Skeletal muscle tissue (tissue), 4 donors: Measurements from ENCODE around the gene PLRG1. TPM values are rescaled to one million over a fixed set of nuclear protein-coding genes. Genes with fewer than 3 reads are reported as not detected.

Experiments used
- H3K27ac ChIP-seq: one replicate; pipeline ENCODE4 v1.7.0; 2013; ENCODE audit warnings: mild to moderate bottlenecking, low read depth, low read length, inconsistent platforms
- H3K27me3 ChIP-seq, 3 donors: one replicate each; pipeline ENCODE4 v1.7.0; 2013; ENCODE audit warnings: low read length in 3 of 3; ENCODE audit not compliant: control insufficient read depth in 3 of 3, insufficient read depth in 3 of 3
- H3K36me3 ChIP-seq, 3 donors: one replicate each; pipeline ENCODE4 v1.7.0; 2013; ENCODE audit warnings: low read length in 3 of 3; ENCODE audit not compliant: control insufficient read depth in 3 of 3, insufficient read depth in 3 of 3
- H3K4me1 ChIP-seq, 3 donors: one replicate each; pipeline ENCODE4 v1.7.0; 2013; ENCODE audit warnings: low read length in 3 of 3, mild to moderate bottlenecking in 3 of 3; ENCODE audit not compliant: control insufficient read depth in 3 of 3, insufficient read depth in 3 of 3
- H3K4me3 ChIP-seq, 3 donors: one replicate each; pipeline ENCODE4 v1.7.0; 2013; ENCODE audit warnings: low read length in 3 of 3
- H3K9ac ChIP-seq, 3 donors: one replicate each; pipeline ENCODE4 v1.7.0; 2013; ENCODE audit warnings: low read length in 3 of 3, mild to moderate bottlenecking in 3 of 3, moderate library complexity in 2 of 3, low read depth in 1 of 3
- H3K9me3 ChIP-seq, 3 donors: one replicate each; pipeline ENCODE4 v1.7.0; 2013; ENCODE audit warnings: low read length in 3 of 3; ENCODE audit not compliant: control insufficient read depth in 3 of 3
- total RNA-seq: library from RNA; depleted of rRNA; stranded (reverse); fragments of >200 nt; gene quantifications from one replicate; pipeline ENCODE4 v1.2.3, GENCODE V29; 2014
- donor health status: Osteomylitis.

PLRG1 gene
- total RNA-seq, 1 donor from 2014 or later: 39.7 TPM

DNA sequence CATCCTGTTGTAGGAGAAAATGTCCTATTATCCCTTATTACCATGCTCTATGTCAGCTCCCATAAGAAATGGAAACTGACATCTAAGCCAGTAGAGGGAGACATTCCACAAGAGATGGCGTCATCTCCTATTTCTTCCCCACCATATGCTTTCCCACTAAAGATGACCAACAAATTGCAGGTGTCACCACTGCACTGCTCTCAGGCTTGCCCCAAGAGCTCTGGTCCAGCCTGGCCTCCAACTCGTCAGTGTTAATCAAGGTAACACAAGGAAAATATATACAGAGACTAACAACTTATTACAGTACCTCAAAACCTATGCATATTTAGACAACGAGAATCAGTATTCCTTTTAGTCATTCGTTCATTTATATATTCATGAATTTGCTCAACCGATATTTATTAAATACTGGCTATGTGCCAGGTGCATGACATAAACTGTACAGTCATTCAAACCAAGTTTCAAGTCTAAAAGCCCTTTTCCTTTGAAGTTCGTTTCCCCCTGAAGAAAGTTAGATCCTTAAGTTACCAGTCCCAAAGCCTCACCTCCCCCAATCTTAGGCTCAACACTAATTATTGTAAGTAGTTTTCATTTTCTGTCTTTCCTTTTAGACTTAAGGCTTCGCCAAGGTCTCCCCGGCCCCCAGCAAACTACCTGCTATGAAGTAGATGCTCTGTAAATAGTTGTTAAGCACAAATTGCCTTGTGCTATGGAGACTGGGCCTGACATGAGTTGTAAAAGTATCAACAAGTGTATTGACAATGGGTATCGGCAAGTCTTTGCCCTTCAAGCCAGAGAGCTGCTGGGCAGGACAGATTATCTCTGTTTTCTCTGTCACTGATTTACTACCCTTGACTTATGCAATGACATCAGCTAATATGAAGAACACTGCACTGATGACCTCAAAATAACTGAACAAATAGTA lies 9.6 kb upstream of the PLRG1 start:
- H3K4me1 ChIP-seq: no peaks in the 10 kb centered on the region
- no peak overlapping the region for H3K27ac ChIP-seq
- H3K36me3 ChIP-seq: no peaks in the 10 kb centered on the region
- no peak overlapping the region for H3K9ac ChIP-seq
- H3K9me3 ChIP-seq: no peaks in the 10 kb centered on the region
- H3K27me3 ChIP-seq: no peaks in the 10 kb centered on the region
- no peak overlapping the region for H3K4me3 ChIP-seq

- H3K27ac ChIP-seq: no peak overlapping the region
- no peak overlapping the region for H3K4me3 ChIP-seq
- H3K9me3 ChIP-seq: no peaks in the 10 kb centered on the region
- no peak overlapping the region for H3K9ac ChIP-seq
- H3K4me1 ChIP-seq: no peaks in the 10 kb centered on the region
- no peaks in the 10 kb centered on the region for H3K36me3 ChIP-seq
- H3K27me3 ChIP-seq: no peaks in the 10 kb centered on the region
Observed at GRCh38 chr4:154559141-154559493, 8.9 kb upstream of the PLRG1 start.

- no peaks in the 10 kb centered on the region for H3K27me3 ChIP-seq
- H3K36me3 ChIP-seq: peaks cover 0 to 1% (median under 1%) of the 10 kb centered on the region in 3 donors
- no peak overlapping the region for H3K27ac ChIP-seq
- H3K9ac ChIP-seq: peak overlapping the region in 1 of 3 donors; percentile 8
- no peak overlapping the region for H3K4me3 ChIP-seq
- H3K4me1 ChIP-seq: peaks cover 6 to 14% (median 13%) of the 10 kb centered on the region in 3 donors
- H3K9me3 ChIP-seq: no peaks in the 10 kb centered on the region
Observed at GRCh38 chr4:154551872-154552686, 1.9 kb upstream of the PLRG1 start.

GRCh38 chr4:154545689-154546088 lies 4.5 kb downstream of the PLRG1 start:
- no peak overlapping the region for H3K27ac ChIP-seq
- H3K4me3 ChIP-seq: no peak overlapping the region
- no peak overlapping the region for H3K9ac ChIP-seq
- H3K4me1 ChIP-seq: peaks cover 6 to 14% (median 13%) of the 10 kb centered on the region in 3 donors
- peaks cover 24 to 54% (median 51%) of the 10 kb centered on the region in 3 donors for H3K36me3 ChIP-seq
- H3K9me3 ChIP-seq: no peaks in the 10 kb centered on the region
- no peaks in the 10 kb centered on the region for H3K27me3 ChIP-seq

DNA sequence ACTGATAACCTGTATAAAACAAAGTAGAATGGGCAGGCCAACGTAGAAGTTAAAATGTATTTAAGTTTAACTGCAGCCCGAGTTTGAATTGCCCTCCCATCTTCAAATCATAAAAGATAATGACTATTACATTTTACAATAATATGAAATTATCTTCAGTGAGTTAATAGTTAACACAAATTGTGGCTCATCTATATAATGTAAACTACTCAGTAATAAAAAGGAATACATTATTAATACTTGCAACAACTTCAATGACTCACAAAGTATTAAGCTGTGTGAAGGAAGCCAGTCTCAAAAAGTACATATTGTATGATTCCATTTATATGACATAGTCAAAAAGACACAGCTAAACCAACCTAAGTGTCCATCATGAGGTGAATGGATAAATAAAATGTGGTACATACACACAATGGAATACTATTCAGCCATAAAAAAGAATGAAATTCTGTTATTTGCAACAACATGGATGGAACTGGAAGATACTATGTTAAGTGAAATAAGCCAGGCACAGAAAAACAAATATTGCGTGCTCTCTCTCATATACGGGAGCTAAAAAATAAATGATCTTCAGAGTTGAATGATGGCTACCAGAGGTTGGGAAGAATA lies 7.8 kb downstream of the PLRG1 start:
- H3K27ac ChIP-seq: no peak overlapping the region
- no peak overlapping the region for H3K4me3 ChIP-seq
- H3K36me3 ChIP-seq: peaks cover 44 to 84% (median 80%) of the 10 kb centered on the region in 3 donors
- no peaks in the 10 kb centered on the region for H3K27me3 ChIP-seq
- H3K4me1 ChIP-seq: no peaks in the 10 kb centered on the region
- H3K9ac ChIP-seq: no peak overlapping the region
- H3K9me3 ChIP-seq: no peaks in the 10 kb centered on the region

DNA sequence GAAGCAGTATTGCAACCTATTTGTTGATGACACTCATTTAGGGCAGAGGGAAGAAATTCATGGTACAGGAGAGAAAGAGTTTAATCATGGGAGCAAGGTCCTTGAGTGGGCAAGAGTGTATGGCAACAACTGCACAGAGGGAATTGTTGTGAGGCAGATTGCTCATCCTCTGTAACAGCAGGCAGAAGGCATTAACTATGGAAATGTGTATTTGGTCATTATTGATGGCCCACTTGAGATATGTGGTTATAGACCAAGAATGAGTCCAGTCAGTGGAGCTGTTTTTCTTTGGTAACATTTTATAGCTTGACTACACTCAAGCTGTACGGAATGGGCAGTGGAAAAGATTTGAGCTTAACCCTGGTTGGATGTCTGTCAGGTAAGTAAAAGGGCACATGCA lies 15.9 kb downstream of the PLRG1 start:
- H3K4me1 ChIP-seq: no peaks in the 10 kb centered on the region
- peaks cover 14 to 27% (median 25%) of the 10 kb centered on the region in 3 donors for H3K36me3 ChIP-seq
- H3K9ac ChIP-seq: no peak overlapping the region
- H3K27ac ChIP-seq: no peak overlapping the region
- H3K27me3 ChIP-seq: no peaks in the 10 kb centered on the region
- no peaks in the 10 kb centered on the region for H3K9me3 ChIP-seq
- no peak overlapping the region for H3K4me3 ChIP-seq

DNA sequence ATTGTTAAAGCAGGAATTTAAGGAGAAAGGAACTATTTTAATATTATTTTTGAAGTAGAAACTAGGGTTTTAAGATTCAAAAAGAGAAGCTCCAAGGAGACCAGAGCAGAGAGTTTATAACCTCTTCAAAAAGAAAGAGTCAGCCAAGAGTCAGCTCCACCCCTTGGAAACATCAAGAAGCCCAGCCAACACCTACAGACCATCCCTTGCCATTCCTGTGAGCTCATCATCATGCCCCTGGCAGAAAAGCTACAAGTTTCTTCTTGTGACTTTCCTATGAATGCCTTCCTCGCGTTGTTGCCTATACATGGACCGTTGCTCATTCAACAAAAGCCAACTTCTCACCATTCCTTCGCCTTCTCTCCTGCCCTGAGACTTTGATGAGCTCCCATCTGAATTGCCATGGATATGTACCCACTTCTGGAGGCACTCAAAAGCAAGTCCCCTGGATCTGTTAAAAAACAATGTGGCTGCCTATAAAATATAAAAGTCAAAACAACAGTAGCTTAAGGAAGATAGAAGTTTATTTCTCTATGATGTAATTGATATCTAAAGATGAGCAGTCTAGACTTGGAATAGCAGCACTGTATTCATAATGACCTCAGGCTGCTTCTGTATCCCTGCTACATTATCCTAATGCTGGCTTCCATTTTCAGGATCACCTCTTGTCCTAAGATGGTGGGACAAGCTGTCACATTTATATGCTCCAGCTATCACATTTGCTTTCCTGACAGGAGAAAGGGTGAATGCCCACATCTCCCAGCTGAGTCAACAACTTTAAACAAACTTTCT lies 20.3 kb downstream of the PLRG1 start:
- H3K4me1 ChIP-seq: no peaks in the 10 kb centered on the region
- no peak overlapping the region for H3K4me3 ChIP-seq

DNA sequence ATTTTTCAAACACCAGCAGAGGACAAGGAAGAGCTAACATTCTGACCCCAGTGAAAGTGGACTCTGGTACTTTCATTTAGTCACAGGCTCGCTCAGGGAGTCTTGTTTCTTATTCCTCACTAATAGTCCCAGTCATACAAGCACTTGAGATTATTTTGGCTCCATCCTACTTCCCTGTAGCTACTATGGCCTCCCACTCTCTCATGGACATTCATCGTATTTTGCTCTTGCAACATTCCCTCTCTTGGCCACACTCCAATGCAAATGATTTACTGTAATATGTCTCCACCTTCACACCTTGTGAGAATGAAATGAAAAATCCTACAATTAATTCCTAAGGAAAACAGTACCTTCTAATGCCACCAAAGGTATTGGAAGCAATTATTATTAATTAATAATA lies 21.3 kb downstream of the PLRG1 start:
- Histone ChIP-seq H3K9me3 (no peaks in the 10 kb centered on the region), H3K9ac (no peak overlapping the region), H3K36me3 (no peaks in the 10 kb centered on the region), H3K27ac (no peak overlapping the region), H3K4me3 (no peak overlapping the region), H3K27me3 (peaks cover 0 to 9% (median 5%) of the 10 kb centered on the region in 3 donors), H3K4me1 (no peaks in the 10 kb centered on the region)

More for the DNA sequence above, 20.3 kb downstream of the PLRG1 start:
- Histone ChIP-seq H3K27me3 (peaks cover 0 to 4% (median 0%) of the 10 kb centered on the region in 3 donors), H3K9me3 (no peaks in the 10 kb centered on the region), H3K27ac (no peak overlapping the region), H3K36me3 (no peaks in the 10 kb centered on the region), H3K9ac (no peak overlapping the region)

DNA sequence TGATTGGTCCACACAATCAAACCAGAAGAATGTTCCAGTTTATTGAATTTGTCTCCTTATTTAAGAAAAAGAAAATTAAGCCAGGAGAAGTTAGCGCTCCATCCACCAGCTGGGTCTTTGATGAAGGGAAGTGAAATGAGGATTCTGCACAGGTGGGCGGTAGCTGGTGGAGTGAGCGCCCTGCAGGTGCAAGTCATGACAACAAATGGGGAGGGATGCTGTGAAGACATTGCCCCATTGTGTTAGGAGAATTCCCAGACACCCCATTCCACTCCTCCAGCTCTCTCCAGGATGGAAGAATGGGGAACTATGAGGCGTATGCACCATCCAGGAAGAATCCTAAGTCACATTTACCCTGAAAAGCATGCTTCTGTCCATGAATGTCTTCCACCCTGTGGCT lies 22.9 kb downstream of the PLRG1 start:
- Histone ChIP-seq H3K4me3 (no peak overlapping the region), H3K9me3 (no peaks in the 10 kb centered on the region), H3K4me1 (no peaks in the 10 kb centered on the region), H3K9ac (no peak overlapping the region), H3K36me3 (no peaks in the 10 kb centered on the region), H3K27me3 (peaks cover 0 to 9% (median 5%) of the 10 kb centered on the region in 3 donors), H3K27ac (no peak overlapping the region)
